ENCODE measurements around the gene GSTO1.

DNA sequence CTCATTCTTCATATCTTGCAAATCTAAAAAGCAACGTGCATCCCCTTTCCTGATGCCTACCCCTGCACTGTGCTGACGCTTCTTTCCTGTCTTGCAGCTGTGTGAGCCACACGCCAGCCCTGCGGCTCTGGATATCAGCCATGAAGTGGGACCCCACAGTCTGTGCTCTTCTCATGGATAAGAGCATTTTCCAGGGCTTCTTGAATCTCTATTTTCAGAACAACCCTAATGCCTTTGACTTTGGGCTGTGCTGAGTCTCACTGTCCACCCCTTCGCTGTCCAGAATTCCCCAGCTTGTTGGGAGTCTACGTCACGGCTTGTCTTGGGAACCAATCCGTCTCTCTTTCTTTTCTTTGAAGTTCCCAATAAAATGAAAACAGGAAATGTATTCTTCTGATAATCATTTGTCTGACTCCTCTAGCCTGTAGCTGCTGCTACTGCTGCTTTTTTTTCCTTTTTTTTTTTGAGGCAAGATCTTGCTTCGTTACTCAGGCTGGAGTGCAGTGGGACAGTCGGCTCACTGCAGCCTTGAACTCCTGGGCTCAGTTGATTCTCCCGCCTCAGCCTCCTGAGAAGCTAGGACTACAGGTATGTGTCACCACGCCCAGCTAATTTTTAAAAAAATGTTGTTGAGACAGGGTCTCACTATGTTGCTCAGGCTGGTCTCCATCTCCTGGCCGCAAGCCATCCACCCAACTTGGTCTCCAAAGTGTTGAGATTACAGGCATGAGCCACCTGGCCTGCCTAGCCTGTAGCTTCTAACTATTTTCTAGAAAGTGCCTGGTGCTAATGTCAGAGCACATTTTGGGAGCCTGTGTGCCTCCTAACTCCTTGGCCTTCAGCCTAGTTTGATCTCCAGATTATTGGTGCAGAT, 44.6 kb downstream of the GSTO1 start:
- TF ChIP-seq, protein P1, sequence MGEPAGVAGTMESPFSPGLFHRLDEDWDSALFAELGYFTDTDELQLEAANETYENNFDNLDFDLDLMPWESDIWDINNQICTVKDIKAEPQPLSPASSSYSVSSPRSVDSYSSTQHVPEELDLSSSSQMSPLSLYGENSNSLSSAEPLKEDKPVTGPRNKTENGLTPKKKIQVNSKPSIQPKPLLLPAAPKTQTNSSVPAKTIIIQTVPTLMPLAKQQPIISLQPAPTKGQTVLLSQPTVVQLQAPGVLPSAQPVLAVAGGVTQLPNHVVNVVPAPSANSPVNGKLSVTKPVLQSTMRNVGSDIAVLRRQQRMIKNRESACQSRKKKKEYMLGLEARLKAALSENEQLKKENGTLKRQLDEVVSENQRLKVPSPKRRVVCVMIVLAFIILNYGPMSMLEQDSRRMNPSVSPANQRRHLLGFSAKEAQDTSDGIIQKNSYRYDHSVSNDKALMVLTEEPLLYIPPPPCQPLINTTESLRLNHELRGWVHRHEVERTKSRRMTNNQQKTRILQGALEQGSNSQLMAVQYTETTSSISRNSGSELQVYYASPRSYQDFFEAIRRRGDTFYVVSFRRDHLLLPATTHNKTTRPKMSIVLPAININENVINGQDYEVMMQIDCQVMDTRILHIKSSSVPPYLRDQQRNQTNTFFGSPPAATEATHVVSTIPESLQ (CRISPR knock-in tag; IDR thresholded peaks at IDR 0.05): no peak
- TF ChIP-seq, protein P2, sequence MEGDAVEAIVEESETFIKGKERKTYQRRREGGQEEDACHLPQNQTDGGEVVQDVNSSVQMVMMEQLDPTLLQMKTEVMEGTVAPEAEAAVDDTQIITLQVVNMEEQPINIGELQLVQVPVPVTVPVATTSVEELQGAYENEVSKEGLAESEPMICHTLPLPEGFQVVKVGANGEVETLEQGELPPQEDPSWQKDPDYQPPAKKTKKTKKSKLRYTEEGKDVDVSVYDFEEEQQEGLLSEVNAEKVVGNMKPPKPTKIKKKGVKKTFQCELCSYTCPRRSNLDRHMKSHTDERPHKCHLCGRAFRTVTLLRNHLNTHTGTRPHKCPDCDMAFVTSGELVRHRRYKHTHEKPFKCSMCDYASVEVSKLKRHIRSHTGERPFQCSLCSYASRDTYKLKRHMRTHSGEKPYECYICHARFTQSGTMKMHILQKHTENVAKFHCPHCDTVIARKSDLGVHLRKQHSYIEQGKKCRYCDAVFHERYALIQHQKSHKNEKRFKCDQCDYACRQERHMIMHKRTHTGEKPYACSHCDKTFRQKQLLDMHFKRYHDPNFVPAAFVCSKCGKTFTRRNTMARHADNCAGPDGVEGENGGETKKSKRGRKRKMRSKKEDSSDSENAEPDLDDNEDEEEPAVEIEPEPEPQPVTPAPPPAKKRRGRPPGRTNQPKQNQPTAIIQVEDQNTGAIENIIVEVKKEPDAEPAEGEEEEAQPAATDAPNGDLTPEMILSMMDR (IDR thresholded peaks at IDR 0.05 in 2 of 3, conservative IDR thresholded peaks at IDR 0.05 in 1 of 3; ENCODE audit: insufficient read depth in 2 of 3, low read depth in 1 of 3, low read length in 3 of 3): no peak
- no peak for TF ChIP-seq MTF1 (CRISPR knock-in tag; IDR thresholded peaks at IDR 0.05; ENCODE audit: borderline replicate concordance)
- no peak for TF ChIP-seq ZNF830 (CRISPR knock-in tag; IDR thresholded peaks at IDR 0.05)
- no peak for TF ChIP-seq HSF4 (CRISPR knock-in tag; IDR thresholded peaks at IDR 0.05; ENCODE audit: borderline replicate concordance)
- no peak for TF ChIP-seq POLR2A (conservative IDR thresholded peaks at IDR 0.05)
- no peak for TF ChIP-seq NFE2L1 (tag; IDR thresholded peaks at IDR 0.05; ENCODE audit: borderline replicate concordance, low read depth)
- no peak for TF ChIP-seq CC2D1A (IDR thresholded peaks at IDR 0.05)
- TF ChIP-seq ZNF707 (CRISPR knock-in tag; conservative IDR thresholded peaks at IDR 0.05): no peak
- no peak for TF ChIP-seq ELF1 (tag; IDR thresholded peaks at IDR 0.05)
- TF ChIP-seq, protein P3, sequence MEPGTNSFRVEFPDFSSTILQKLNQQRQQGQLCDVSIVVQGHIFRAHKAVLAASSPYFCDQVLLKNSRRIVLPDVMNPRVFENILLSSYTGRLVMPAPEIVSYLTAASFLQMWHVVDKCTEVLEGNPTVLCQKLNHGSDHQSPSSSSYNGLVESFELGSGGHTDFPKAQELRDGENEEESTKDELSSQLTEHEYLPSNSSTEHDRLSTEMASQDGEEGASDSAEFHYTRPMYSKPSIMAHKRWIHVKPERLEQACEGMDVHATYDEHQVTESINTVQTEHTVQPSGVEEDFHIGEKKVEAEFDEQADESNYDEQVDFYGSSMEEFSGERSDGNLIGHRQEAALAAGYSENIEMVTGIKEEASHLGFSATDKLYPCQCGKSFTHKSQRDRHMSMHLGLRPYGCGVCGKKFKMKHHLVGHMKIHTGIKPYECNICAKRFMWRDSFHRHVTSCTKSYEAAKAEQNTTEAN (CRISPR knock-in tag; IDR thresholded peaks at IDR 0.05): no peak
- TF ChIP-seq ZNF146 (CRISPR knock-in tag; IDR thresholded peaks at IDR 0.05; ENCODE audit: unreplicated experiment): no peak
